ENCODE data around the gene RAB19.

- TF ChIP-seq CTCF (IDR thresholded peaks at IDR 0.05) (no peak), POLR2A (IDR thresholded peaks at IDR 0.05) (no peak)
Measured at GRCh38 chr7:140458201-140458600, 54.3 kb downstream of the RAB19 start.
